ENCODE measurements around the gene CCDC194.

The CCDC194 gene

DNA sequence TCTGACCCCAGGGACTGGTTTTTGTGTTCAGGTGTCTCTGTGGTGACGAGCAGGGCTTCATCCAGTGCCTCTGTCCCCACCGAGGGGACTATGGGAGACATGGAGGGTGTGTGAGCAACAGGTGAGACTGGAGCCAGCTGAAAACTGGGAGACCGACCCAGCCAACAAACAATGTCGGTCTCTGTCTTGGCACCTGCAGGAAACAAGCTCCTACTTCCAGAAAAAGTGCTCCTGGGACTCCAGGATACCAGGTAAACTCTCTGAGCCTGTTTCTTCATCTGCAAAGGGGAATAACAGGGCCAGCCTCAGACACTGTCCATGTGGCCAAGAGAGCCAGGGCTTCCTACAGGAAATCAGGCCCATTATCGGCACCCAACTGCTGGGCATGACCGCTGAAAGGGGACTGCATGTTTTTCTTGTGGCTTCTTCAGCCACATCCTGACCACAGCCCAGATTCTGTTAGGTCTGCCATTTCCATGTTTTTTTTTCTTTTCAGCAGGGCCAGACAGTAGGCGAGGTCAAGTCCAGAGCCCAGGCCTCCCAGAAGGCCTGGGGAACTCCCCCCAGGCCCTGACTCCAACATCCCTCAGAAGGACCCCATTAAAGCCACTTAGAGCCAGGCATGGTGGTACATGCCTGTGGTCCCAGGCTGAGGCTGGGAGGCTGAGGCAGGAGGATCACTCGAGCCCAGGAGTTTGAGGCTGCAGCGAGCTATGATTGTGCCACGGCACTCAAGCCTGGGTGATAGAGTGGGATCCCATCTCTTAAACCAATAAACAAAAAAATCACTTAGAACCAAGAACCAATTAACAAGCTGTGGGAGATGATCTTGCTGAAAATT, 12.3 kb upstream of the CCDC194 start:
- no peak for DNase-seq

DNA sequence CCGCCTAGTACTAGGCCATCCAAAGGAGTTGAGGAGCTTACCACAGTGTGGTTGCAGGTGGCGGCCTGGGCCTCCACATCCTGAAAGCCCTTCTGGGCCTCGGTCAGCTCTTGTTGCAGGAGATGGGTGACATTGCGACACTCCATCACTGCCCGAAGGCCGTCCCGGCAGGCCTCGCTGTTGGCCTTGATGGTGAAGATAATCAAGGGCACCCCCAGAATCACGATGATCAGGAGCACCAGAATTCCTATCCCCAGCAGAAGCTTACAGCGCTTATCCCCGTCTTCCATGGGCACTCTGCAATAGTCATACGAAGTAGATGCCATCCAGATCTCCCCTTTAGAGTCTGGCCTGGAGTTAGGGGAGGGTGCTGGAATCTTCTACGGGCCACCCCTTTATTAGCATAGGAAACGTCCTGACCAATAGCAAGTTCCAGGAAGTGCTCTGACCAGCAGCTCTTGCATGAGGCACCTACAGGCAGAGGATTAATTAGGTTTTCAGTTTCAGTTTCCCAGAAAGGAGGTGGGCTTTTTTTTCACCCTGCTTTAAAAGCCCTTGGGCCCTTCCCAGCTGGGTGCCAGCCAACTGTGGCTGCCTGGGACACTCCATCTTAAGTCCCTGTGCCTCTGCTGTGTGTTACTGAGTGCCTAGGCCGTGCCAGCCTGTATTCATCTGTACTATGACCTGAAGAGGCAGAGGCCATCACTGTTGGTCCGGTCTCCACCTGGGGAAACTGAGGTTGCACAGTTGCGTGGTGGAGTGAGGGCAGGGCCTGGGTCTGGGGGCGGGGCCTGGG, 11.5 kb upstream of the CCDC194 start, which contains the start of gene BST2:
Gene BST2 (minus strand): TSS at position 381 of the 796 bp plus-strand sequence. CDS start 55 bp downstream, at position 326.
- DNase-seq = no peak

DNA sequence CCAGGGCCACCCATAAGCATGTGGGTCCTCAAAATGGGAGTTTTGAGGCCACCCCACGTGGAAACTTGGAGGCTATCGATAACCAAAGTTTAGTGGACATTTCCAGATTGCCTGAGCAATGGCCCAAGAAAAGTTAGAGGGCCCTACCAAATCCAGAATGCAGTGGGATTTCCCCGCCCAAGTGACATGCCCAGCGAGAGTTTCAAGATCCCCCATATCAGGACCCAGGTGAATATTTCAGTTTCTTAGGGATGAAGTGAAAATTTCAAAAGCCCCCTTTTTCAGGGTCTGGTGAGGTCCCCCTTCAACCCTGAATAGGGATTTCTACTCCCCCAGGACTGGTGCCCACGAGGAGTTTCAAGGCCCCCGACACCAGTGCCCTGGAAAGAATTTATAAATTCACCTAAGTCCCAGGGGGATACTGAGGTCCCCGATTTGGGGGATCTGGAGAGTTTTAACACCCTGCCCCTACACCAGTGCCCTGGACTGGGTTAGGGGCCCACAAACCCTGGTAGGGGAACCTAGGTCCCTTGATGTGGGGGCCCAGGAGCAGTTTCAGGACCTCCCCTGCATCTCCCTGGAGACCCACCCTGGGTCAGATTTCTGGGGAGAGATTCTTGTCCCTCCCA, 10.7 kb upstream of the CCDC194 start:
- no peak for DNase-seq

DNA sequence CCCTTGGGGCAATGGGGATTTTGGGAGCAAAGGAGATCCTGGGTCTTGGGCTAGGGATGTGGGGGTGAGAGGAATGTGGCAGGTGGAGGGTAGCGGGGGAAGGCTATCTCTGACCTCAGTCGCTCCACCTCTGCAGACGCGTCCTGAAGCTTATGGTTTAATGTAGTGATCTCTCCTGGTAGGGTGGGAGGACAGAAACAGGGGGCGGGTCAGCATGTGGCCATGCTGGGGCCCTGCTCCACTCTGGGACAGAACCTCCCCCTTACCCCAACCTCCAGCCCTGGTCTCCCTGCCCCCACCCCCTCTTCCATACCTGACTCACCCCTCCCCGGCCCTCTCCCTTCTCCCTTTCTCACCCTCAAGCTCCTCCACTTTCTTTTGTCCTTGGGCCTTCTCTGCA, 10.0 kb upstream of the CCDC194 start:
- DNase-seq = peak; percentile 37

DNA sequence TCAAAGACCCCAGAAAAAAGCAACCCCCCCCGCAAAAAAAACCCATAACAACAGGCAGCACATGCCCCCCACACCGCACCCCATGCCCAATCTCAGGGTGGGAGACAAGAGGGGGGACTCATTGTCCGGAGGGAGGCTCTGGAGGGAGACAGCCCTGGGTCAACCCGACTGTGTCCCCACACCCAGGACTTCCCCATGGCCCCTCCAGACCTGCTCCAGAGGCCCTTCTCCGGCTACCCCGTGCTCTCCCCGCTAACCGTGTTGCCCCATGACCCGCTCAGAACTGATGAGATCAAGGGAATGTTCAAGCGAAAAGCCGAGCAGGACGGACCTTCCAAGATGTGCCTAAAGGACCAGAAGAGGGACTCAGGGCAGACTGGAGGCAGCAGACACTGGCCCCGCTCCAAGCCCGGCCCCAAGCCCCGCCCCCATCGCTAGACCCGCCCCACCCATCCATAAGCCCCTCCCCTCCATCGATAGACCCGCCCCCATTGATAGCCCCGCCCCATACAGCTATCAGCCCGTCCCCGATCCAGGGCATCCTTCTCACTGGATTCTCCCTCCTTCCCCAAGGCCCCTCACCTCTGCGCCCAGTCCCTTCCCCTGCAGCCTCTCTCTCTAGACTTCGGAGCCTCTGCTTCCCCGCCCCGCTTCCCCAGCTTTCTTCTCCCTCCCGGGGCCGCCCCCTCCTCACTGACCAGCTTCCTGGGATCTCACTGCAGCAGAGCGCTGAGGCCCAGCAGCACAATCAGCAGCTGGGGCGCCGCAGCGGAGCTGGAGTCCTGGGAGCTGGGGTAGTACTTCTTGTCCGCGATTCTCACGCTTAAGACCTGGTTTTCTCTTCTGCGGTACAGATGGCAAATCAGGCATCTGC, 9.2 kb upstream of the CCDC194 start:
- no peak for DNase-seq

DNA sequence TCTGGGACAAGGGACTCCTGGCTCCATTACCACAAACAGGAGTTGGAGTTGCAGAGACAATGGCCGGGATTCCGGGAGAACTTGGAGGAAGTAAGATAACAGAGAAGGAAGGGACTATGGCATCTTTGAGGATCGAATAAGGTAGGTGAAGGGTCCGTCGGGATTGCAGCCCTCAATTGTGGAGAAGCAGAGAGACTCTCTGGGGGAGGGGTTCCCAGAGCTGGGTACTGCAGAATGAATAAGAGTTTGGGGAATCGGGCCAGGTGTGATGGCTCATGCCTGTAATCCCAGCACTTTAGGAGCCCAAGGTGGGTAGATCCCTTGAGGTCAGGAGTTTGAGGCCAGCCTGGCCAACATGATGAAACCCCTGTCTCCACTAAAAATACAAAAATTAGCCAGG, 7.6 kb upstream of the CCDC194 start:
- no peak for DNase-seq

DNA sequence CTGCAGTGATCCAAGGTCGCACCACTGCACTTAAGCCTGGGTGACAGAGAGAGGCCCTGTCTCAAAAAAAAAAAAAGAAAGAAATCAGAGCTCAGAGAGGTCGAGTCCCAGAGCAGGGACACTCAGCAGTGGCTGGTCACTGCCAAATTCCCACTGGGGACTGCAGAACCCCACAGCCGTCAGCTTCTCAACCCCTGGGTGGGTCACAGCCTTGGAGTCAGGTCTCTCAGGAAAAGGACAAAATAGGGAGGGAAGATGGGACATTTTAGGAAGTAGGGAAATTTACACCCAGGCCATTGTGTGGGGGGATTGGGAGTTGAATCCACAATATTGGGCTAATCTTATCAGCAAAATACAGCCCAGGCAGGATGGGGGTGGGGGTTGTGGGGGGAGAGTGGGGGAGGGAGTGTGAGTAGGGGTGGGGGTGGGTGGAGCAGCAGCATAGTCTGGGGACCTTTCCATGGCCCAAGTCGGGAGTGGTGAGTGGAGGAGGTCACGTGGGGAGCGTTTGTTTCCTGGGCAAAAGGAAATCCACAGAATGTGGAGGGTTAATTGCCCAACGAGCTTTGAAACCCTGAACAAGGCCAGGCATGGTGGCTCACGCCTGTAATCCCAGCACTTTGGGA, 5.0 kb upstream of the CCDC194 start:
- DNase-seq = no peak

DNA sequence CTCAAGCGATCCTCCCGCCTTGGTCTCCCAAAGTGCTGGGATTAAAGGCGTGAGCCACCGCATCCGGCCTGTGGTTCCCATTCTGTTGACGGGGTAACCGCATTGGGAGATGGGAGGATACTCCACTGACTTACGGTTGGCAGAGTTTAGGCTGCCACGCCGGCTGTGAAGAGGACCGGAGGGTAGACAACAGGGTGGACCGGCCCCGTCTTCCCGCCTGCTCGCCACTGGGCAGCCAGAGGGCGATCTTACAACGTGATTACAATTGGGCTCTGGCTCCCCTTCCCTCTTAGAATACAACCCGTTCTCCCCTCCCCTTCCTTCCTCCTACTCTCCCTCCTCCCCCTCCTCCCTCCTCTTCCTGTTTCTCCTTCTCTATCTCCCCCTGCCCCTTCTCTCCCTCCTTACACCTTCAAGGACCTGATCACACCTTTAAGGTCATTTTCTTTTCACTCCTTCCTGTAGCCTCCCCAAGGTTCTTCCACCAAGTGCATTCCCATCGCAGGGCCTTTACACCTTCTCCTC, 957 bp upstream of the CCDC194 start:
- no peak for DNase-seq

DNA sequence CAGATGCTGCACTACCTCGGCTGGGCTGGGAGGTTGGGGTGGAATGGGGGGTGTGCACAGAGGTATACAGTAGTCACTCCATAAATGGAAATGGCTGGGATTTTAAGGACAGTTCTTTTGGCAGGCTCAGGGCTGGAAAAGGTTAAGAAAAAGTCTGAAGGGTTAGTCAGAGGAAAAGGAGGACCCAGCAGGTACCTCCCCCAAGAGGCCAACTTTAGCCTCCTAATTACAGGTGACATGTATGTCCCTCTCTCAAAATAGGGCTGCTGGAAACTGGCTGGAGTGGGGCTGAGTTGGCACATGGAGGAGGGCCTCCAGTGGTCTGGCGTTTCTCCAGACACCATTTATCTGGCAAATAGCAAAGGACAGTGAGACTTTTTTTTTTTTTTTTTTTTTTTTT, 994 bp downstream of the CCDC194 start:
- no peak for DNase-seq

DNA sequence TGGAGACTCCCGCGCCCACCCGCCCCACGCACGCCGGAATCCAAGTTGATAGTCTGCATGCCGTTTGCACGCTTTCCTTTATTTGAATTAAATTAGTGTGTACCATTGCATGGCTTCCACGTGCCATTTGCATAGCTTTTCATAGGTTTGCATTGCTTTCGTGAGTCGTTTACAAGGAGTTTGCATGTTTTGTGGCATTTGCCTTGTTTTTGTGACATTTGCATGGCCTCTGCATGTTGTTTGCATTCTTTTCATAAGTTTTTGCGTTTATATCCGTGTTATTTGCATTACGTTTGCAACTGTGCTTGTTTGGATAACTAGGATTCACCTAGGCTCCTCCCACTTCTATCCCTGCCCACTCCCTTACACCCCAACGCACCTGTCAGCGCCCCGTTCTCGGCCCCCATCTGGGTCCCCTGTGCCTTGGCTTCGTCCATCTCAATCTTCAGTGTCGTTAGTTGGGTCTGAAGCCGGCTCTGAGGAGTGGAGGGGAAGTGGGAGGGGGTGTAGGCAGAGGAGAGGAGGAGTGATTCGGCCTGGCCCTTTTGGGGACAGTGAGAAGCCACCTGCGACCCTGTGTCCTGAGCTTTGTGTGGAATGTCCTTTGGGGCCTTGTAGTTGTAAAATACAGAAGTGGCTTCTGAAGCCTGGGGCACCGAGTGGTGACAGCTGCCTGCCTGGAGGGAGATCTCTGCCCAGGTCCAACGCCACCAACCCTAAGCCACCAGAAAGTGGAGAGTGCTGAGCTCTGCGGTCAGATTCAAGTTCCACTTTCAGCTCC, 2.4 kb downstream of the CCDC194 start:
- DNase-seq = no peak

DNA sequence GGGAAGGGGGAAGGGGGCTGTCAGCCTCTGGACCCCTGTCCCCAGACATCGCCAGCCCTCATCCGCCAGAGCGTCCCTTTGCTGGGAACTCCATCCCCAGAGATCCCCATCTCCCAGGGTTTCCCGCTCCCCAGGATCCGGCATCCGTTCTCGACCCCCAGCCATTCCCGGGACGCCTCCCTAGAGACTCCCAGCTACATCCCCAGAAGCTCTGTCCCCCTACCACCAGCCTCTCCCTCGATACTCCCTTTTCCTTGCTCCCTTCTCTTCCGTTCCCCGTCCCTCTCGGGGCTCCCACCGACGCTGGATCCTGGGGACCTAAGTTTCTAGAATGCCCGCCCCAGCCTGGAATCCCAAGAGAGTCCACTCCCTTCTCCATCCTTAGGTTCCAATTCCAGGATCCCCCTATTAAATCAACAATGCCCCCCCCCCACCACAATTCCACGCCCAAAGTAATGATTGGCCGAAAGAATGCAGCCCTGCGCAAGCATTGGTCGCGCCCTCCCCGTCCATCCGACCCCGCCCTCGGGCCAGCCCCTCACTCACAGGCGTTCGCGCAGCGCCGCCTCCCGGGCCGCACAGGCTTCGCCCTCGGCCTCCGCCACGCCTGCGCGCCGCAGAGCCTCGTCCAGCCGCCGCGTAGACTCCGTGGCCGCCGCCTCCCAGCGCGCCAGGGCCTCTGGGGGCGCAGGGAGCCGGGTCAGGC, 3.2 kb downstream of the CCDC194 start:
- peak; percentile 82 for DNase-seq

DNA sequence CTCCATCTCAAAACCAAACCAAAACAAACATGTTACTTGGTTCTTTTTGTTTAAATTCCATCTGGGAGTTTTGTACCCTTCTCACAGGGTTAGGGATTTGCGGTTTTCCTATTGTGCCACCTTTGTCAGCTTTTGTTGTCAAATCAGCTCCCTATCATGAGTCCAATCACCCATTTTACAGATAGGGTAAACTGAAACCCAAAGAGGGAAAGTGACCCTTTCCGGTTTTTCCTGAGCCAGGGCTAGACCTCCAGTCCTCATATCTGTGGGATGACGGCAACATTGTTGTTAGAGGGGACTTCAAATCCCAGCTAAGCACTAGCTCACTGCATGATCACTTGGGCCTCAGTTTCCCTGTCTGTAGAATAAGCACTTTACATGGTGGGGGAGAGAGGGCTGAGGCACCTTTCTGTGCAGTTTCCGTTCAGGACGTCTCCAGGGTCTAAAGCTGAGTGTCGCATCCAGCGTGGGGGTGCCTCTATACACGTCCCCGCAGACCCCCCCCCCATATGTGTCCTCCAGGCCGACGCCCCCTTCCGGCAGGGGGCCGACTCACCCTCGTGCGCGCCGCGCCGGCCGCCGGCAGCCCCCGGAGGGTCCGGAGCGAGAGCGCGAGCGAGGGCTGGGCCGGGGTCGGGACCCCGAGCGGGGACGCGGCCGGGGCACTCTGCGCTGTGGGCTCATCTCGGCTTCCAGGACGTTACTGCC, 3.9 kb downstream of the CCDC194 start:
- DNase-seq = no peak

DNA sequence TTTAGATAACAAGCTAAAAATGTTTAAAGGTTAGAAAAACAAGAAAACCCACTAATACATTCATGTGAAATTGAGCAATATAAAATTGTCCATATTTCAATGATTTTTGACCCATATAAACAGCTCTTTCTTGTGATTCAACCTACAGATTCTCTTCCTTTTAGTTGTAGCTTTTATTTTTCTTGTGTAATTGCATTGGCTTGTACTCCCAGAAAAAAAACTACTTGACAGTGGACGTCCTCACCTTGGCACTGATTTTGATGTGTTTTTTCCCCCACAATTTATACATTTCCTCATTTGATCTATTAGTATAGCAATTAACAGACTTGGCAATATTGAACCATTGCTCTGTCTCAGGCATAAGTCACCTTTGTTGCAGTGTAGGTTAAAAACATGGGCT, 4.7 kb downstream of the CCDC194 start:
- no peak for DNase-seq

DNA sequence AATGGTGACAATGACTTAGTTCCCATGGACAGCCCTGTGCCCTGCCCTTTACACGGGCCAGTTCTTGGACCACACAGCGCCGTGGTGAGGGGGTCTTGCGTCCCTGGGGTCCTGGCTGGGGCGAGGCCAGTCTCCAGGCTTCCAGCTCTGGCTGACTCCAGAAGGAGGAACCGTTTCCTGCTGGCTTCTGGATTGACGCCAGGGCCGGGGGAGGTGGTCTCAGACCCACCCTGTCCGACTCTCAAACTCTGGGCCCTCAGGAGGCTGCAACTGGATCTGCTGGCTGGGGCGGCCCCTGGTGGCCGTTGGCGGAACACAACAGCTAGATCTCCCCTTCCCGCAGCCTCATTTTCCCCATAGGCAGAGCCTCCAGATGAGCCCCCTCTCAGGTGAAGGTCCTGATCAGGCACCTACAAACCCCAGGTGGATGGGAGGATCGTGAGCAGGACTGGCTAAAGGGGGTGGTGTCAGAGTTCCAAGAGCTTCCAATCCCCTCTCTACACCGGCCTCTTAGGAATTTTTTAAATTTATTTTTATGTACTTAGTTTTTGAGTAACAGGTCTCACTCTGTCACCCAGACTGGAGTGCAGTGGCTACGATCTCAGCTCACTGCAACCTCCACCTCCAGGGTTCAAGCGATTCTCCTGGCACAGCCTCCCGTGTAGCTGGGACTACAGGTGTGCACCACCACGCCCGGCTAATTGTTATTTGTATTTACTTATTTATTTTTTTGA, 8.0 kb downstream of the CCDC194 start:
- peak; percentile 60 for DNase-seq

DNA sequence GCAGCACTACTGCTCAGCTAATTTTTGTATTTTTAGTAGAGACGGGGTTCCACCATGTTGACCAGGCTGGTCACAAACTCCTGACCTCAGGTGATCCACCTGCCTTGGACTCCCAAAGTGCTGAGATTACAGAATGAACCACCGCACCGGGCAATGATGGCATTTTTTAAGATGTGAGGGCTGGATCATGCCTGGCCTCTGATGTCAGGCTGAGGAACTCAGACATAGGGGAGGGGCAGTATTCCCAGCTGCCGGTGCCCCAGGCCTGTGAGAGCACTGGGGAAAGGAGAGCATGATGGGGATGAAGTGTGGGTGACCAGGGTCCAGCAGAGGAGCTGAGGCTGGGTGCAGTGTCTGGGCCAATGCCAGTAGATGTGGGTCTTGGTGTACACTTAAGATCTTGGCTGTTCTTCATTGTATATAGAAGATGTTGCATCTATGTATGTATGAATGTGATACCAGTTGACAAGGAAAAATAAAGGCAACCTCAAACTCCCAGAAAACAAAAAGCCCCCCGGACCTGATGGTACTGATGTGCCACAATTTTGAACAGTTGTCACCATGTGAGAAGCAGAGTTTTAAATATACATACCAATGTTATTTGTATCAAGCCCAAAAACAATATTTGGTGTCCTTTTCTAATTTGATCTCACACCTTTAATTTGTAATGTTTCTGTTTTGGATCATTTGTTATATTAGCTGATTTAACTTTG, 13.4 kb downstream of the CCDC194 start:
- DNase-seq = no peak

DNA sequence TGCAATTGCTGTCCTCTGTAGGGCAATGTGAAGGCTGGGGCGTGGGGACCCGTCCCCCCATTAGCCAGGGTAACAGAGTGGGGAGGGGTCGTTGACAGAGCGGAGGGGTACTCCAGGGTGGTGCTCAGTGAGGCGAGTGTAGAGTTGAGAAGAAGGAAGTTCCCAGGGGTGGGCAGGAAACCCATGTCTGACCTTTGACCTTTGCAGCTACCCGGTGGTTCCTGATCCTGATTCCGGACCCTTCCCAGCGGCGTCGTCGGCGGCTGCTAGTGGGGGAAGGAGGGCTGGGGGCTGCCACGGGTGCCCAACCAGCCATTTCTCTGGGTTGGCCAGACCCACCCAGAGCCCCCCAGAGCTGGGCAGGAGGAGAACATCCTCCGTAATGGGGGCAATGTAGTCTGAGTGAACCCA, 14.8 kb downstream of the CCDC194 start:
- peak; percentile 64 for DNase-seq

DNA sequence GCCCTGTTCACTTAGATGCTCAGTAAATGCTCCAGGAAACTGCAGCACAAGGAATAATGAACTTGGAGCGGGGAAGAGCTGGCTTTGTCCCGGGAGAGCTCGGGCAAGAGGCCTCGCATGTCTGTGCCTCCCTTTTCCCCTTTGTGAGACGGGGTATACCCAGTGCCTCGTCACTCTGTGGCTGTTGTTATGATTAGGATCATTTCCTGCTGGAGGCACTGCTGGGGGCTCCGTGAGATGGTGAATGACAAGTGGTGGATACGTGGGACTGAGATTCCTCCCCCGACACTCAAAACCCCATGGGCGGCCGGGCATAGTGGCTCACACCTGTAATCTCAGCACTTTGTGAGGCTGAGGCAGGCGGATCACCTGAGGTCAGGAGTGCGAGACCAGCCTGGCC, 15.7 kb downstream of the CCDC194 start:
- DNase-seq = no peak
